GM12801 (cell line): Measurements from ENCODE around the gene DCAF7.

Experiments used
- TF ChIP-seq, protein P1 (sequence below): IDR thresholded peaks from one replicate; pipeline ENCODE4 v1.5.1; 2011; ENCODE audit warnings: control low read depth; ENCODE audit not compliant: insufficient read length; ENCODE audit errors: extremely low read depth

Gene DCAF7, protein sequence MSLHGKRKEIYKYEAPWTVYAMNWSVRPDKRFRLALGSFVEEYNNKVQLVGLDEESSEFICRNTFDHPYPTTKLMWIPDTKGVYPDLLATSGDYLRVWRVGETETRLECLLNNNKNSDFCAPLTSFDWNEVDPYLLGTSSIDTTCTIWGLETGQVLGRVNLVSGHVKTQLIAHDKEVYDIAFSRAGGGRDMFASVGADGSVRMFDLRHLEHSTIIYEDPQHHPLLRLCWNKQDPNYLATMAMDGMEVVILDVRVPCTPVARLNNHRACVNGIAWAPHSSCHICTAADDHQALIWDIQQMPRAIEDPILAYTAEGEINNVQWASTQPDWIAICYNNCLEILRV

DNA sequence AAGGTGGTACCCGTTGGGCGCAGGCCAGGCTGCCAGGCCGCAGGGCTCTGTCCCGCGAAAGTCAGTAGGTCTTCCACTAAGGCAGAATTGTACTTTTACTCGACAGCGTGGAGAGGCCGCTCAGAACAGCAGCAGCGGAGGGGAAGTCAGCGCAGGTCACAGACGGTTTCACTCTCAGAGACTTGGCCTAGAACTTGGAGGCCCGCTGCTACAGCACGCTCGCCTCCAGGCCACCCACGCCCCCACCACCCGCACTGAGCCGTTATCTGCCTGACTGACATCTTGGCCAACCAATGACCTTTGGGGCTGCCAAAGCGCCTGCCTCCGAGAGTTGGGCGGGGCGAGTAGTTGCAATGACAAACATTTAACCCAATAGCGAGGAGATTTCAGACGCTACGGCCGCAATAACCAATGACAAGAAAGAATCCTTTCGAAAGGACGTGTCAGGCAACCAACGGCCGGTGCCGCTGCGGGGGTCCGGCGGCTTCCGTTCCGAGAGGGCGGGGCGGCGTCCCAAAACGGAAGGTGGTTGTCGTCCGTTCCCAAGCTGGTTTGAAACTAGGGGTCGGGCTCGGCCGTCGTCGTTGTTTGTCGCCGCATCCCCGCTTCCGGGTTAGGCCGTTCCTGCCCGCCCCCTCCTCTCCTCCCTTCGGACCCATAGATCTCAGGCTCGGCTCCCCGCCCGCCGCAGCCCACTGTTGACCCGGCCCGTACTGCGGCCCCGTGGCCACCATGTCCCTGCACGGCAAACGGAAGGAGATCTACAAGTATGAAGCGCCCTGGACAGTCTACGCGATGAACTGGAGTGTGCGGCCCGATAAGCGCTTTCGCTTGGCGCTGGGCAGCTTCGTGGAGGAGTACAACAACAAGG, at the start of gene DCAF7:
Gene DCAF7 (plus strand): TSS at position 532 of the 871 bp plus-strand sequence. CDS start 201 bp downstream, at position 733.
- TF ChIP-seq, protein P1, sequence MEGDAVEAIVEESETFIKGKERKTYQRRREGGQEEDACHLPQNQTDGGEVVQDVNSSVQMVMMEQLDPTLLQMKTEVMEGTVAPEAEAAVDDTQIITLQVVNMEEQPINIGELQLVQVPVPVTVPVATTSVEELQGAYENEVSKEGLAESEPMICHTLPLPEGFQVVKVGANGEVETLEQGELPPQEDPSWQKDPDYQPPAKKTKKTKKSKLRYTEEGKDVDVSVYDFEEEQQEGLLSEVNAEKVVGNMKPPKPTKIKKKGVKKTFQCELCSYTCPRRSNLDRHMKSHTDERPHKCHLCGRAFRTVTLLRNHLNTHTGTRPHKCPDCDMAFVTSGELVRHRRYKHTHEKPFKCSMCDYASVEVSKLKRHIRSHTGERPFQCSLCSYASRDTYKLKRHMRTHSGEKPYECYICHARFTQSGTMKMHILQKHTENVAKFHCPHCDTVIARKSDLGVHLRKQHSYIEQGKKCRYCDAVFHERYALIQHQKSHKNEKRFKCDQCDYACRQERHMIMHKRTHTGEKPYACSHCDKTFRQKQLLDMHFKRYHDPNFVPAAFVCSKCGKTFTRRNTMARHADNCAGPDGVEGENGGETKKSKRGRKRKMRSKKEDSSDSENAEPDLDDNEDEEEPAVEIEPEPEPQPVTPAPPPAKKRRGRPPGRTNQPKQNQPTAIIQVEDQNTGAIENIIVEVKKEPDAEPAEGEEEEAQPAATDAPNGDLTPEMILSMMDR = no peak

DNA sequence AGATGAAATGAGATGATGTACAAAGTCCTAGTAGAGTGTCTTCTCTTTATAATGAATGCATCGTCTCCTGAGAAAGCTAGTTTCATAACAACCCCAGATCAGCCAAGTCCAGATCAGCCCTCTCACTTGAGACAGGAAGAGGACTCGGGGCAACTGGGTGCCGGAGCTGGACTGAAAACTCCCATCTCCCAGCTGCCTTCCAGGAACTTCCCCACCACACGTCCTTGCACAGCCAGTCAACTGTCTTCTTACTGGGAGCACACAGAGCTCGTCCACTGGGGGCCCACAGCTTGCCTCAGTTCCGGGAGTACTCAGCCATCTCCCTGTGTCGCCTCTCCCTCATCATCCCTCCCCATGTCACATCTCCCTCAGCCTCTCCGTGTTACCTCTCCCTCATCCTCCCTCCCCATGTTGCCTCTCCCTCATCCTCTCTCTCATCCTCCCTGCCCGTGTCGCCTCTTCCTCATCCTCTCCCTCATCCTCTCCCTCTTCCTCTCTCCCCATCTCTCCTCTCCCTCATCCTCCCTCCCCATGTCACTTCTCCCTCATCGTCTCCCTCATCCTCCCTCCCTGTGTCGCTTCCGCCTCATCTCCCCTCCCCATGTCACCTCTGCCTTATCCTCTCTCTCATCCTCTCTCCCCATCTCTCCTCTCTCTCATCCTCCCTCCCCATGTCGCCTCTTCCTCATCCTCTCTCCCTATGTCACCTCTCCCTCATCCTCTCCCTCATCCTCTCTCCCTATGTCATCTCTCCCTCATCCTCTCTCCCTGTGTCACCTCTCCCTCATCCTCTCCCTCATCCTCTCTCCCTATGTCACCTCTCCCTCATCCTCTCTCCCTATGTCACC, 49.5 kb upstream of the DCAF7 start:
- TF ChIP-seq, protein P1 = no peak

DNA sequence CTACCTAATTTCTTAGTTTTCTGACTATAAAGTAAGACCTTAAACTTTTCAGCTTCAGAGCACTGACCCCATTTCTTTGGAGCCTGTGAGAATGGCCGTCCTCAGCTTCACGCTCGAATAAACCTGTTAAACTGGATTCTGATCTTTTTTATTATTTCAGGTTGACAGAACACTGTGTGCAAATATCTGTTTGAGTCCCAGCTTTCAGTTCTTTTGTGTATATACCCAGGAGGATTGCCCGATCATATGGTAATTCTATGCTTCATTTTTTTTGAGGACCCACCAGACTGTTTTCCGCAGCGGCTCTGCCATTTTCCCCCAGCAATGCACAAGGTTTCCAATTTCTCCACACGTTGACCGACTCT, 47.0 kb upstream of the DCAF7 start:
- TF ChIP-seq, protein P1 = no peak

DNA sequence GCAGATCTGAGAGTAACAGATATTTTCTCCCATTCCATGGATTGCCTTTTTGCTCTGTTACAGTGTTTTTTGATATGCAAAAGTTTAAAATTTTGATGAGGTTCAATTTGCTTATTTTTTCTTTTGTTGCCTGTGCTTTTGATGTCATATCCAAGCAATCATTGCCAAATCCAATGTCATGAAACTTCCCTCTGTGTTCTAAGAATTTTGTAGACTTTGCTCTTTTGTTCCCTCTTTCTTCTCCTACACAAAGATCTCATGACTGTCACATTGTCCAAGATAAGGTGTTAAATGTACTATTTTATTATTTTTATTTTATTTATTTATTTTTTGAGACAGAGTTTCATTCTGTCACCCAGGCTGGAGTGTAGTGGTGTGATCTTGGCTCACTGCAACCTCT, 46.0 kb upstream of the DCAF7 start:
- TF ChIP-seq, protein P1 = no peak

DNA sequence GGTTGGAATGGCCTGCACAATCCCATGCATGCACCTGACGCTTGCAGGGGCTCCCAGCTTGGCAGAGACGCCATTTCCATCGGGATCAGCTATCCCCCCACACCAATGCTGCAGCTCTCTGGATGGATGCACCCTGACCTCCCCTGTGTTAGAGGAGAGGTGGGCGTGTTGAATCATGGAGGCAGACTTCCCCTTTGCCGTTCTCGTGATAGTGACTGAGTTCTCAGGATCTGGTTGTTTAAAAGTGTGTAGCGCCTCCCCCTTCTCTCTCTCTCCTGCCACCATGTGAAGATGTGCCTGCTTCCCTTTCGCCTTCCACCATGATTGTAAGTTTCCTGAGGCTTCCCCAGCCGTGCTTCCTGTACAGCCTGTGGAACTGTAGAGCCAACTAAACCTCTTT, 44.9 kb upstream of the DCAF7 start:
- TF ChIP-seq, protein P1 = no peak

DNA sequence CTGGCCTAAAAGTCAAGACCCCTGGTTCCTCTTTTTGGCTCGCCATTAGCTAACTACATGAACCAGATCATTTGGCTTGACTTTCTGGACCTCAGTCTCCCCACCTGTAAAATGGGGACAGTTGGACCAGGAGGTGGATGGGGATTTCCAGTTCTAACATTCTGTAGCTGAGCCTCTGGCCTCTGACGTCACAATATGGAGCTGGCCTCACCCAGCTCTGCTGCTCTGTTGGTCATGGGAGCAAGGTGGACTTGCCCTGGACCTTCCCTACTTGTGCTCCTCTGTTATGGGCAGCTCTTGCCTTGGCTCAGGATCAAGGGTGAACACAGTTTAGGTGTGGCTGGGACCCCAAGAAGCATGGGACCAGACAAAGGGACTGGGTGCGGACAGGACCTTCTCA, 43.6 kb upstream of the DCAF7 start:
- TF ChIP-seq, protein P1 = no peak

DNA sequence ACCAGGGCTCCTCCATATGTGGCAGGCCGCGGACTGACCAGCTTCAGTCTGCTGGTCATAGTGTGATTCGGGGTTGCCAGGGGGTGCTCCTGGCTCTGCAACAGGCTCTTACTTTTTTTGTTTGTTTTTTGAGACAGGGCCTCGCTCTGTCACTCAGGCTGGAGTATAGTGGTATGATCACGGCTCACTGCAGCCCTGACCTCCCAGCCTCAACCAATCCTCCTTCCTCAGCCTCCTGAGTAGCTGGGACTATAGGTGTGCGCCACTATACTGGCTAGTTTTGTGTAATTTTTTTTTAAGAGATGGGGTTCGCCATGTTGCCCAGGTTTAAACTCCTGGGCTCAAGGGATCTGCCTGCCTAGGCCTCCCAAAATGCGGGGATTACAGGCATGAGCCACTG, 38.9 kb upstream of the DCAF7 start:
- TF ChIP-seq, protein P1 = no peak
